ENCODE data around the gene IL13RA2.

Gene IL13RA2

DNA sequence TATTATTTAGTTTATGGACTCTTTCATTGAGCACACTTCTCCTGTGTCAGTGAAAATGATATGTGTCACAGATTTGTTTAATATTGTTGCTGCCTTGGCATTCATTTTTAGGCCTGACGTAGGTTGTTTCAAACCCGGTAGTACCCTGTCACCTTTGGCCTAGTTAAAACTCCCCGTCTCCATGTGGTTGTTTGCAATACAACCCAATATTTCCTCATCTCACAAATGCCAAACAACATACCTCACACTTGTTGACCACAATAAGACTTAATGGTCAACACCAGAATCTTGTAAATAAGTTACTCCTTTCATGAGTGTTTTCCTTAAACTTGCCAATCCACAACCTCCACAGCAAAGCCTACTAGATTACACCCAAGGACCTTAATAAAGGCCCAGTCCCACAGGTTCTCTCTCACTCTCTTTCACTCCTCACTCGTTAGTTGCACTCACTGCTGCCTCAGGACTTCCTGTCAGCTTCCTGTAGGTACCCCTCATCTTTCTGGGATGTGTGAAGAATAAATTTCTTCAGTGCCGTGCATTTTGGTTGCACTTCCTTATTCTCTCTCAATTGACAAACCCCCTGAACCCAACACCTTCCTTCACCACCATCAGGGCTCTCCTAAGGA is 31.3 kb downstream of the IL13RA2 start:
- no peak for DNase-seq

DNA sequence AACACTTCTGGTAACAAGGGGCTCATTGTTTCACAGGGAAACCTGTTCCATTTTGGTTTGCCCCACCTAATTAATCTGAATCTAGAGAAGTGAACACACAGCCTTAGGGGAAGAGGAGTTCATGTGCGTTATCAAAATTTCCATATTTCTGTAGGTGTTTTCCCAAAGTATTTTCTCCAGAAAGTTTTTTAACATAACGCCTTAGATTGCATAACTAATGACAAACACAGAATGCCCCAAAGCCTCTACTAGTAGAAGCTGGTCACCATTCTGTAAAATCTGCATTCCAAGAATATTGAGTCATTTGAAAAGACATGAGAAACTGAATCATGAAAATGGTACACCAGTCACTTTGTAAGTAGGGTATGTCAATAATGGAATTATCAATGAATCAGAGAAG is 41.1 kb downstream of the IL13RA2 start:
- no peak for DNase-seq

DNA sequence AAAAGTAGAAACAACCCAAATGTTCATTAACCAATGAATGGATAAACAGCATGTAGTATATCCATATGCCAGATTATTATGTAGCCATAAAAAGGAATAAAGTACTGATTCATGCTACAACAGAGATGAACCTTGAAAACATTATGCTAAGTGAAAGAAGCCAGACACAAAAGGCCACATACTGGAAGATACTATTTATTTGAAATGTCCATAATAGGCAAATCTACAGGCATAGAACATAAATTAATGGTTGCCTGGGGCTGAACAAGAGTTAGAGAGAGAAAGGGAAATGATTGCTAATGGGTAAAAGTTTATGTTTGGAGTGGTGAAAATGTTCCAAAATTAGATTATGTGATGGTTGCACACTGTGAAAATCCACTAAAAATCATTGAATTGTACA is 44.4 kb downstream of the IL13RA2 start:
- no peak for DNase-seq

DNA sequence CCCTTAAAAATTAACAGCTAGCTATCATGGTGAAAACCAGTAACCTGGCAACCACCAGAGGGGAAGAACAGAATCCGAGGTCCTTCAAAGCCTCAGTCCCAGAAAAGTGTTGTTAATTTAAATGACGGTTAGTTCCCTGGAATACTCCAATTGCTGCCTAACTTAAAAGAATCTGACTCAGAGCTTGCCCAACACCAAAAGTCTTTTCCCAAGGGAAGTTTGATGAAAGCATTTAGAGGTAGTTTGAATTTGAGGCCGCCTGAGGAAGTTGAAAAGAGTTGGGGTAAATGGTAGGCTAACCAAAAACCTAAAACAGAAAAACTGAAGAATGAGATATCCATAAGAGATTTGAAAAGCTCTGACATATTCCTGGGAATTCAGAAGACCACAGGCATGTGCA is 46.6 kb downstream of the IL13RA2 start:
- no peak for DNase-seq

DNA sequence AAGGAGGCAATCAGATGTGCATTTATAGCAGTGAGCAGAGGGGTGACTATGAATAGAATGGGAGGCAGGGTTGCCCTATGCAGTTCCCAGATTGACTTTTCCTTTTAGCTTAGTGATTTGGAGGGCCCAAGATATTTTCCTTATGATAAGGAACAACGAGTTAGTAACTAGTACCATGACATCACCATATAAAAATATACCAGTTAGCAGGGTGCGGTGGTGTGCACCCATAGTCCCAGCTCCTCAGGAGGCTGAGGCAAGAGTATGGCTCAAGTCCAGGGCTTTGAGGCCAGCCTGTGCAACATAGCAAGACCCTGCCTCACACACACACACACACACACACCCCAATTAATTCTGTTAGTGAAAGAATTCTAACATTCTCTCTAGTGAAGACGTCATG is 53.0 kb downstream of the IL13RA2 start:
- no peak for DNase-seq

DNA sequence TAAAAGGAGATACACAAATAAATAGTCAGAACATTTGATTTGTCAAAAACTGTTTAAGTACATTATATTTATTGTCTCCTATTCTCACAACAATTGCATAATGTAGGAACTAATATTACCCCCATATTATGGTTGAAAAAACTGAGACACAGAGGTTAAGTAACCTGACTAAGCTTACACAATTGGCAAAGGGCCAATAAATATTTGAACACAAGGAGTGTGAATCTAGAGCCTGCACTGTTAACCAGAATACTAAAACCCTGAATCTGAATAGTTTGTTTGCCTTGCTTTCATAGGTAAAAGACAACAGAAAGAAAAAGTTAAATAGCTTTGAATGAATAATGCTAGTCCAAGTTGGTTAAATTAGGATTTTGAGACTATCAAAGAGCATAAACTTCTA is 55.2 kb downstream of the IL13RA2 start:
- DNase-seq, result no peak

DNA sequence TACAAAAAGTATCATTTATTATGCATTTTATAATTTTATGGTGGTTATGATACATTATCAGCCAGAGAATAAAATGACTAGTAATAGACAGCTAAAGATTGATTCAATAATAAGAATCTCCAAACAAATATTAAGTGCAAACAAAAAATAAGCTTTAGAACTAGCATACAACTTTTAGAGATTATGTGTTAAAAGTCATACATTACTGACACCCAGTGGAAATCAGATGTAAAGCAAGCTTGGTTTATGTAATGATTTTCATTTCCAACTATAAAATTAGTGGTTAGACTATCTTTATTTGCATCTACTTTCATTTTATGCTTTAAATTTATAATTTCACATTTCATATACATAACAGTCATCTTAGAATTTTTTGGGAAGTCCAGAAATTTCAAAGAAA is 57.7 kb downstream of the IL13RA2 start:
- DNase-seq, result no peak

Data from NCI-H1417 treated with DMSO at 0.1 percent for 48 hours (cell line).